ENCODE data around the gene RCAN3.
A peak's percentile ranks its signal among the peaks of the same experiment; 100 is the strongest.
"Not testable (repeated sequence)": the region's sequence is repeated elsewhere in the genome, so short reads cannot be mapped to it uniquely, and the experiment has no call there.

RCAN3 gene

GRCh38 chr1:24502709-24503058, at the start of gene RCAN3:
TSS of gene RCAN3 (plus strand) at chr1:24502836. CDS start at chr1:24514373, 11,537 bp downstream.
- DNase-seq (ENCODE audit: low read depth) = peak; percentile 83

DNA sequence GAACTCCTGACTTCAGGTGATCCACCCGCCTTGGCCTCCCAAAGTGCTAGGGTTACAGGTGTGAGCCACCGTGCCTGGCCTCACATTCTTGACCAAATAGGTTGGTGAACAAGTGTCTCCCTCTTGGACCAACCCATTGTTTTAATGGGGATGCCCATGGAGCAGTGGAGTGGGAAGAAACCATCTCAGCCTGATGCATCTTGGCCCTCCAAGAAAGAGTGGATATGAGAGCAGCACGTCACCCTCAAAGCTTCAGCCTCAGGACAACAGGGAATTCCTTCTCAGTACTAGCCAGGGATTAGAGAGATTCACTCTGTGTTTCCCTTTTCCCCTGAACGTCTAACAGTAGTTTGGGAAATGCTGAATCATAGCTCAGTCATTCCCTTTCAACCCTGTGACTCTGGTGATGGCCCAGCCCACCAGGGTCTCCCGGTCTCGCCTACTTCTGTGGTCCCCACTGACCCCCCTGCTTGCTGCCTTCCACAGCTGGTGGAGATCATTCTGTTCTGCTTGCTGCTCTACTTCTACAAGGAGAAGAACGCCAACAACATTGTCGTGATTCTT, 49.6 kb upstream of the RCAN3 start:
- no peak for DNase-seq (ENCODE audit: low read depth)

DNA sequence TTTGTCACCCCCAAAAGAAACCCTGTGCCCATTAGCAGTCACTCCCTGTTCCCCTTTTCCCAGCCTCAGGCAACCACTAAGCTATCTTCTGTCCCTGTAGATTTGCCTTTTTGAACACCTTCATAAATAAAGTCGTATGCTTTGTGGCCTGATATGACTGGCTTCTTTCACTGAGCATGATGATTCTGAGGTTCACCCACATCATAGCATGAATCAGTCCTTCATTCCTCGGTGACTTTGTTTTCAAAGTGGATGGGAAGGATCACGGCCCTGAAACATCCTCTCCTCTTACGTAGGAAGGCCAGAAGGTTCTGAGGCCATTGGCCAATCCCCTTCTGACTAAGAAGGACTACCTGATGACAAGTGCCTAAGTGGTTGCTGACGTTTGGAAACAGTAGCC, 48.0 kb upstream of the RCAN3 start:
- no peak for DNase-seq (ENCODE audit: low read depth)

DNA sequence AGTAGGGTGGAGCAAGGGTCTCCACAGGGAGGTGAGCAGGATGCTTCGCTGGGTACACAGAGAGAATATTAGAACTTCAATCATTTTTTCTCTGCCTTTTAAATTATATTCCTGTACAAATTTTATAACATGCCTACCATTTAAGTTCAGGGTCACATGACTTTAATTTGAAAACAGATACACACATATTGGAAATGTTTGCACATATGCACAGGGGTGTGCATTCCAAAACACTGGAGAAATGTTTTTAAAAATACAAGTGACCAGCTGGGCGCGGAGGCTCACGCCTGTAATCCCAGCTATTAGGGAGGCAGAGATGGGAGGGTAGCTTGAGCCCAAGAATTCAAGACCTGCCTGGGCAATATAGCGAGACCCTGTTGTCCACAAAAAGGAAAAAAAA, 47.4 kb upstream of the RCAN3 start:
- no peak for DNase-seq (ENCODE audit: low read depth)

- no peak for DNase-seq (ENCODE audit: low read depth)
Observed at GRCh38 chr1:24457866-24458265, 44.8 kb upstream of the RCAN3 start.

- DNase-seq (ENCODE audit: low read depth) = no peak
Observed at GRCh38 chr1:24459551-24460266, 42.9 kb upstream of the RCAN3 start.

- DNase-seq (ENCODE audit: low read depth) = not testable (repeated sequence)
Observed at GRCh38 chr1:24462128-24462527, 40.5 kb upstream of the RCAN3 start.

GRCh38 chr1:24463776-24464735, 38.6 kb upstream of the RCAN3 start:
- DNase-seq (ENCODE audit: low read depth) = peak; percentile 5

GRCh38 chr1:24465099-24465498, 37.5 kb upstream of the RCAN3 start:
- DNase-seq (ENCODE audit: low read depth) = no peak

- DNase-seq (ENCODE audit: low read depth) = no peak
Observed at GRCh38 chr1:24465638-24466037, 37.0 kb upstream of the RCAN3 start.

- DNase-seq (ENCODE audit: low read depth) = no peak
Observed at GRCh38 chr1:24468685-24469316, 33.8 kb upstream of the RCAN3 start.

DNA sequence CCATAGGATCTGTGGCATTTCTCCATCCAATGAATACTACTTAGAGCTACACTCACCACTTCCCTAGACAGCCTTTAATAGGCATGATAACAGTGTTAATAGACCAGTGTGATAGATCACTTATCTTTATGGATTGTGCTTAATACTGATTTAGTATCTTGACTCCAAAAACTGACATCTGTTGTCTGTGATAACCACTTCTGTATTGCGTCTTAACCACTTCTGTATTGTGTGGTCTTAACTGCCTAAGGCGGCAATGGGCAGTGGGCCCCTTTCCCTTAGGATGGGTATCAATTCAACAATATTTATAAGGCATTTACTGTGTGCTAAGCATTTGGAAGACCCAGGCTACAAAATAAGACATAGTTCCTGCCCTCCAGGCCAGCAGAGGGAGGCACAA, 32.0 kb upstream of the RCAN3 start:
- DNase-seq (ENCODE audit: low read depth) = no peak

DNA sequence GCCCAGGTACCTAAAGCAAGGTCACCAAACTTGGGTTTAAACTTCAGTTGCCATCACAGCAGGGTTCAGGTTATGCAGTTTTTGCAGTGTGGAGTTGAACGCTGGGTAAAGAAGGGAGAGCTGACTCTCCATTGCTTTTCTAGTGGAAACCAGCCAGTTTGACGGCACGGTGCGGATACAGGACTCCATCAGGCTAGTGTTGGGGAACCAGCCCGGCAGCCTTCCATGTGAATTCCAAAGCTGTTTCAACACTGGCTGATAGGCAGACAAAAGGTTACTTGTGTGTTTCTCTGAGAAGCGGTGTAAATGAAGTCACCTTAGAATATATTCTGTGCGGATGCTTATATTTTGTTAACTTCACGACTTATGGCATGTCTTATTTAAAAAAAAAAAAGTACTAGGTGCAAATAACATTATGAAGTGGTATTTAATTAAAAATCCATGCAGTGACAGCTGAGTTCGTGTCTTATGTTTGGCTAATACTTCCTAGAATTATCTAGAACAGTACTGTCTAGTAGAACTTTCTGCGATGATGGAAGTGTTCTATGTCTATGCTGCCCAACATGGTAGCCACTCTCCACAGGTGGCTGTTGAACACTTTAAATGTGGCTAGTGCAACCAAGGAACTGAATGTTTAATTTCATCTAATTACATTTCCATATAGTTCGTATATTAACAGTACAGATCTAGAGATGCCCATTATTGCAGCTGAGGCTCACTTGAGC, 29.9 kb upstream of the RCAN3 start:
- DNase-seq (ENCODE audit: low read depth) = no peak

DNA sequence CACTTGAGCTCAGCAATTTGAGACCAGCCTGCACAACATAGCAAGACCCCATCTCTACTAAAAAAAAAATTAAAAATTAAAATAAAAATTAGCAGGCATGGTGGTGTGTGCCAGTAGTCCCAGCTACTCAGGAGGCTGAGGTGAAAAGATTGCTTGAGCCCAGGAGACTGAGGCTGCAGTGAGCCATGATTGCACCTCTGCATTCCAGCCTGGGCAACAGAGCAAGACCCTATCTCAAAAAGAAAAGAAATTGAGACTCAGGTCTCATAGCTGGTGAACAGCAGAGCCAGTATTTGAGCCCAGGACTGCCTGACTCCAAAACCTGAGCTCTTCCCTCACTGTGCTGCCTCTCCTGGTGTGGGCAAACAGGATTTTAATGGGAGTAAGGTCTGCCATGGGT, 28.4 kb upstream of the RCAN3 start:
- no peak for DNase-seq (ENCODE audit: low read depth)

DNA sequence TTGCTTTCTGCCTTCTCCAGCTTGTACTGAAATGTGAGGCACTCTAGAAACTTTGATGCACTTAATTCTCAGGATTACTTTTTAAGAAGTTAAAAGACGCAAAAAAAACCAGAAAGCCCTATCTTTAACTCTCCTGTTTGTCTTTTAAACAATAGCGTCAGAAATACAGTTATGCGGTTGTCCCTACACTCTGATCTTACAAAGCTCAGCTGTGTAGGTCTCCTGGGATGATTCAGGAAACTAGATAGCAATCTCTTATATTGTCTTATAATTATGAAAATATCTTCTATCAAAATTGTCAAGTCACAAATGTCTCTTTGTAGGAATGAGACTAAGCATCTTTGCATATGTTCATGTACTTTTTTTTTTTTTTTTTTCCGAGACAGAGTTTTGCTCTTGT, 26.9 kb upstream of the RCAN3 start:
- DNase-seq (ENCODE audit: low read depth) = no peak

- DNase-seq (ENCODE audit: low read depth) = no peak
Observed at GRCh38 chr1:24476571-24476970, 26.1 kb upstream of the RCAN3 start.

GRCh38 chr1:24477309-24477708, 25.3 kb upstream of the RCAN3 start:
- DNase-seq (ENCODE audit: low read depth) = no peak

DNA sequence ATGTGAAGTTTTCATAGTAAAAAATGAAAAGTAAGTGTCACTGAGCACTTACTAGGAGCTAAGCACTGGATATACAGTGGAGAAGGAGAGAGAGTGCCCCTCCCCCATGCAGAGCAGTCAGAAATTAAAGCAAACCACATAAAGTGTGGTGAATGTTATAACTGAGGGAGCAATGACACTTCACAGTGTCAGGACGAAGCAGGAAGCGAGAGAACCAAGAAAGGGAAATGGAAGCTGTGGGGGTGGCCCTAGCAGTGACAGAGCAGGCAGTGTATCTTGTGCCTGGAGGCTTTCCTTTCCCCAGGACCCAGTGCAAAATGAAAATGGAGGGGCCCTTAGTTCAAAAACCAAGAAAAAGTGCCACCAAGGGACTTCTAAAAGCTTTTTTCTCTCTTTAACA, 21.5 kb upstream of the RCAN3 start:
- no peak for DNase-seq (ENCODE audit: low read depth)

DNA sequence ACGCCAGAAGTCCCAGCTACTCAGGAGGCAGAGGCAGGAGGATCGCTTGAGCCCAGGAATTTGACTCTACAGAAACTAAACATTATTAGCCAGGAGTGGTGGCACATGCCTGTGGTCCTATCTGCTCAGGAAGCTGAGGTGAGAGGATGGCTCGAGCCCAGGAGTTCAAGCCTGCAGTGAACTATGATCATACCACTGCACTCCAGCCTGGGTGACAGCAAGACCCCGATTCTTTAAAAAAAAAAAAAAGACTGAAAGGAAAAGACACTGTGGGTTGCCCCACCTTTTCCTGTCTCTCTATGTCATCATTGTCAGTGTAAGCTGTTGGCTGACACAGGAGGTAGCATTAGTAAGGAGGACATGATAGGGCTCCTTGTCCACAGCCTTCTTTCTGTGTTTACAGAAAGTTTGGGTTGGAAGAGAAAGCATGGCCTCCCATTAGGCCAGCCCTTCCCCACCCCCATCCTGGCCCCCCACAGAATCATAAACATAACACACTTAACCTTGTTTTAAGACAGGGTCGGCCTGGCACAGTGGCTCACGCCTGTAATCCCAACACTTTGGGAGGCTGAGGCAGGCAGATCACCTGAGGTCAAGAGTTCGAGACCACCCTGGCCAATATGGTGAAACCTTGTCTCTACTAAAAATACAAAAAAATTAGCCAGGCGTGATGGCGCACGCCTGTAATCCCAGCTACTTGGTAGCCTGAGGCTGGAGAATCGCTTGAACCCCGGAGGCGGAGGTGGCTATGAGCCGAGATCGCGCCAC, 20.6 kb upstream of the RCAN3 start:
- DNase-seq (ENCODE audit: low read depth) = no peak

- no peak for DNase-seq (ENCODE audit: low read depth)
Observed at GRCh38 chr1:24483441-24483840, 19.2 kb upstream of the RCAN3 start.

DNA sequence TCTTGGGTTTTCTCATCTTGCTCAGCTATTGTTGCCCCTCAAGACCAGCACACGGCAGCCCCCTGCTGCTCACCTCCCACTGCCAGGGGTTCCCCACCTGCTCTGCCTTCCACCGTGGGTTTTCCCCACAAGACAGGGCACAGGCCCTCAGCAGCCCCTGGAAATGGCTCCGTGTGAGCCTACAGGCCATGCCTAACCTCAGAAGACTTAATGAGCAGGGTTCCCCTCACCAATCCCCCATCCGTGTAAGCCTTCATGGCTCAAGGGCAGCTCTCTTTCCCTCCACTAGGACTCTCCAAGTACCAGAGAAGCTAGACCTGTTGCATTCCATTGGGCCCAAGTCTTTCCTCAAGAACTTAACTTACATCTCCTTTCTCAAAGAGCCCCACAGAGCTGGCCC, 18.4 kb upstream of the RCAN3 start:
- no peak for DNase-seq (ENCODE audit: low read depth)
